Cardiac muscle cell (in vitro differentiated cells and primary cell): ENCODE measurements around the gene F2. TPM values are rescaled to one million over a fixed set of nuclear protein-coding genes. Genes with fewer than 3 reads are reported as not detected.

Source experiments
- DNase-seq, 2 donors: peaks; one replicate each; pipeline versions ENCODE4 v3.0.0 to v3.0.0-alpha.2; 2010 to 2017; ENCODE audit warnings: low read depth in 1 of 2, low spot score in 1 of 2
- H3K27ac ChIP-seq: fragments of 200-600 bp; sonication (generic); 2 replicates; pipeline ENCODE4 v1.5.1; 2016
- H3K27me3 ChIP-seq: fragments of 200-600 bp; sonication (generic); 2 replicates; pipeline ENCODE4 v1.6.0; 2016; ENCODE audit warnings: control low read depth
- H3K36me3 ChIP-seq: fragments of 200-600 bp; sonication (generic); 2 replicates; pipeline ENCODE4 v1.5.1; 2016; ENCODE audit warnings: control low read depth
- H3K4me1 ChIP-seq: fragments of 200-600 bp; sonication (generic); 2 replicates; pipeline ENCODE4 v1.8.1; 2017; ENCODE audit warnings: low read depth, mild to moderate bottlenecking, mixed run types
- H3K4me3 ChIP-seq: fragments of 200-600 bp; sonication (generic); 2 replicates; pipeline ENCODE4 v1.5.1; 2016; ENCODE audit warnings: mild to moderate bottlenecking
- H3K9me3 ChIP-seq: fragments of 200-600 bp; sonication (generic); 2 replicates; pipeline ENCODE4 v1.5.1; 2017; ENCODE audit warnings: low read depth, mild to moderate bottlenecking, control low read depth
- polyA plus RNA-seq: library from polyadenylated mRNA; unstranded; fragments of >200 nt; fragmentation: Nextera tagmentation; extraction: Ambion mirVana; gene quantifications from 2 replicates; pipeline ENCODE4 v1.2.1, GENCODE V29; 2016
- total RNA-seq: library from RNA; depleted of rRNA; stranded (reverse); fragments of >200 nt; gene quantifications from 2 replicates; pipeline ENCODE4 v1.2.3, GENCODE V29; 2016
- TF ChIP-seq, protein P1 (sequence below): IDR thresholded peaks from 2 replicates; pipeline ENCODE4 v1.5.1; 2012; ENCODE audit warnings: low read depth, mild to moderate bottlenecking, low read length

F2 gene
- total and polyA plus RNA-seq, 2 experiments from 2014 or later: 0.27 TPM; not detected in 1

DNA sequence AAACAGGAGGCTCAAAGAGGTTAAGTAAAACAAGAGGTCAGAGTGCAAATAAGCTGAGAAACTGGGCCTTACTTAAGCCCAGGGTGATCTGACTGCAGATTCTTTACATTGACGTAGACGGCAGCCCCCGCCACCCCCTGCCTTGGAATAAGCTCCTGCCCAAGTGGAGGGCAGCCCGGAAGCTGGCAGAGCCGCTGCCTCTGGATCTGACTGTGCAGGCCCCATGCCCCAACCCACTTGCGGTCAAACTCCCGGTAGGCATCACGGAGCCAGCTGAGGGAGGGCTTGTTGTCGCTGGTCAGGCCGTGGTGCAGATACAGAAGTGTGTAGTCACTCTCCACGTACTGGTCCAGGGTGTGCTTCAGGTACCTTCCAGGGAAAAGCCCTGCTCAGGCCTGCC lies 37.2 kb upstream of the F2 start:
- Histone ChIP-seq H3K4me3 (no peak overlapping the region), H3K27me3 (no peaks in the 10 kb centered on the region), H3K9me3 (no peaks in the 10 kb centered on the region), H3K27ac (no peak overlapping the region), H3K36me3 (peaks cover 26% of the 10 kb centered on the region), H3K4me1 (no peaks in the 10 kb centered on the region)
- DNase-seq: no peak
- TF ChIP-seq, protein P1, sequence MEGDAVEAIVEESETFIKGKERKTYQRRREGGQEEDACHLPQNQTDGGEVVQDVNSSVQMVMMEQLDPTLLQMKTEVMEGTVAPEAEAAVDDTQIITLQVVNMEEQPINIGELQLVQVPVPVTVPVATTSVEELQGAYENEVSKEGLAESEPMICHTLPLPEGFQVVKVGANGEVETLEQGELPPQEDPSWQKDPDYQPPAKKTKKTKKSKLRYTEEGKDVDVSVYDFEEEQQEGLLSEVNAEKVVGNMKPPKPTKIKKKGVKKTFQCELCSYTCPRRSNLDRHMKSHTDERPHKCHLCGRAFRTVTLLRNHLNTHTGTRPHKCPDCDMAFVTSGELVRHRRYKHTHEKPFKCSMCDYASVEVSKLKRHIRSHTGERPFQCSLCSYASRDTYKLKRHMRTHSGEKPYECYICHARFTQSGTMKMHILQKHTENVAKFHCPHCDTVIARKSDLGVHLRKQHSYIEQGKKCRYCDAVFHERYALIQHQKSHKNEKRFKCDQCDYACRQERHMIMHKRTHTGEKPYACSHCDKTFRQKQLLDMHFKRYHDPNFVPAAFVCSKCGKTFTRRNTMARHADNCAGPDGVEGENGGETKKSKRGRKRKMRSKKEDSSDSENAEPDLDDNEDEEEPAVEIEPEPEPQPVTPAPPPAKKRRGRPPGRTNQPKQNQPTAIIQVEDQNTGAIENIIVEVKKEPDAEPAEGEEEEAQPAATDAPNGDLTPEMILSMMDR: no peak

DNA sequence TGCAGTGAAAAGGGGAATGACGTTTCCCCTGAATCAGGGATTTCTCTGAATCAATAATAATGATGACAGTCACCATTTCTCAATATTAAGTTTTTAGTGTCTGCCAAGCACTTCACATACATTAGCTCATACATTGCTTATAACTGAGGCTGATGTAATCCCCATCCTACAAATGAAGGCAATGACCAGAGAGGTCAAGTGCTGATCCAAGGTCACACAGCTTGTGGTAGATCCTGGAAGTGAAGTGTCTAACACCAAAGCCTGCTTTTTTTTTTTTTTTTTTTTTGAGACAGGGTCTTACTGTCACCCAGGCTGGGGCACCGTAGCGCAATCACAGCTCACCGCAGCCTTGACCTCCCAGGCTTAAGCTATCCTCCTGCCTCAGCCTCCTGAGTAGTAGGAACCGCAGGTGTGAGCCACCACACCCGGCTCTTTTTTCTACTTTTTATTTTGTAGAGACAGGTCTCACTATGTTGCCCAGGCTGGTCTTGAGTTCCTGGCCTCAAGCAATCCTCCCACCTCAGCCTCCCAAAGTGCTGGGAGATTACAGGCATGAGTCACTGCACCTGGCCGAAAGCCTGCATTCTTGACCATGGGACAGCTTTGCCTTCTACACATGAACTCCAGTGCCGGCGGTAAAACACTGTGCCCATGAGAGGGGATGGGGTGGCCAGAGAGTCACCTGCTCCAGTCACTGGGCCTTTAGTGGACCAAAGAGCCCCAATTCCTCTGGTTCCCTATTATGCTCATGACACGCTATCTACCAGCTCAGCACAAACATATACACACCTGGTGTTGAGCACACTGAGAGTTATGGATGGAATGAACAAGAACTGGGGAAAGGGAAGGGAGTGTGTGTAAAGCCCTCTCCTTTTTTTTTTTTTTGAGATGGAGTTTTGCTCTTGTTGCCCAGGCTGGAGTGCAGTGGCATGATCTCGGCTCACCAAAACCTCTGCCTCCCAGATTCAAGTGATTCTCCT lies 36.0 kb upstream of the F2 start:
- Histone ChIP-seq H3K4me3 (no peak overlapping the region), H3K9me3 (no peaks in the 10 kb centered on the region), H3K36me3 (peaks cover 30% of the 10 kb centered on the region), H3K27ac (no peak overlapping the region), H3K4me1 (no peaks in the 10 kb centered on the region), H3K27me3 (no peaks in the 10 kb centered on the region)
- peak in 1 of 2 donors; percentile 44 for DNase-seq
- TF ChIP-seq, protein P1: no peak

DNA sequence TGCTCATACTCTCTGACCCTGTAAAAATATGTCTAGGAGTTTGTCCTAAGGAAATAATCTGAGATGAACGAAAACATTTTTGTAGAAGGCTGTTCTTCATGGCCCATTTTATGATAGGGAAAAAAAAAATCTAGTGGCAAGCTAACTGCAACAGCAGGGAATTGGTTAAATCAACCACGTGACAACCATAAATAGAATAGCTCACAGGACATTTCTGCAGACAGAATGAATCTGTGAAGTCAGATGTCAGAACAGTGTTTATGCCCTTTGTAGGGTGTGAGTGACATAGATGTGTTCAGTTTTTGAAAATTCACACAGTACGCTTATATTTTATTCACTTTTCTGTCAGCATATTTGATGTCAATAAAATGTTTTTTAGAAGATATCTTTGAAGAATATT lies 34.6 kb upstream of the F2 start:
- H3K9me3 ChIP-seq: no peaks in the 10 kb centered on the region
- H3K4me3 ChIP-seq: no peak overlapping the region
- no peak for DNase-seq
- no peaks in the 10 kb centered on the region for H3K4me1 ChIP-seq
- TF ChIP-seq, protein P1: no peak
- H3K27ac ChIP-seq: peak overlapping the region; percentile 51
- H3K36me3 ChIP-seq: peaks cover 21% of the 10 kb centered on the region
- no peaks in the 10 kb centered on the region for H3K27me3 ChIP-seq

DNA sequence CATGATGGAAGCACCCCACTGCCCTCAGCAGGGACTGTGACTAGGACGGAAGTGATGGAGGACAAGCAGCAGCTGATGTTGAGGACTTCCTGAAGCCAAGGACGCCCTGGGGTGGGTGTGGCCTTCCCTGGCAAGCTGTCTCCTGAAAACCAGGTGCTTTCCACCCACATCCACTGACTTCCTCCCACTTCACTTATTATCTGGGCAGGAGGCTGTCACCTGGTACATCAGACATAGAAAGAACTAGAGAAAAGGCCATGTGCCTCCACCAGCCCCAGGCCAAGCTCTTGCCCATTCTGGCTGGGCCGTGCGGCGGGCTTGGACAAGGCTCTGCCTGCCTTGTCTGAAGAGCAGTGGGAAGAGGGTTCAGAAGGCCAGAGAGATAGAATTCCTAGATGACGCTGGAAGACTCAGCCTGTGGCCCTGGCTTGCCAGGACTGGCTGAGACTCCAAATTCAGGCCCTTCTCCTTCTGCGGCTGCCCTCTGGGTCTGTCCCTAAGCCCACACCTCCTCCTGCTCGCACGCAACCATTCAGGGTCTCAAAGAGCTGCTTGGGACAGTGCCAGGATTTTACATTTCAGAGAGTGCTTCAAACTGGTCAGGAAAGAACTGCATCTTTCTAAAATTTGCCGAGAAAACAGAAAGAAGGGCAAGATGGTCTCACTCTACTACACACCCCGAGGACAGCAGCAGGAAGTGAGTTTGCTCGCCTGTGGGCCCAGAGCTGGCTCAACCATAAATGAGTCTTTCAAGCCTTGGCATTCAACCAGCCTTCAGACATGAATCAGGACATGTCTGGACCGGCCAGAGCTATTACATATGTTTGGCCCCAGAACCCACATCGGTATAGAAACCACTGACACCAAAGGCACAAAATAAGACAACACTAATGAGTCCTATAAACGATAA lies 31.9 kb upstream of the F2 start:
- H3K27ac ChIP-seq: no peak overlapping the region
- no peaks in the 10 kb centered on the region for H3K4me1 ChIP-seq
- H3K4me3 ChIP-seq: no peak overlapping the region
- TF ChIP-seq, protein P1: no peak
- H3K36me3 ChIP-seq: peaks cover 8% of the 10 kb centered on the region
- no peaks in the 10 kb centered on the region for H3K27me3 ChIP-seq
- DNase-seq: peak in 1 of 2 donors; percentile 89
- no peaks in the 10 kb centered on the region for H3K9me3 ChIP-seq

DNA sequence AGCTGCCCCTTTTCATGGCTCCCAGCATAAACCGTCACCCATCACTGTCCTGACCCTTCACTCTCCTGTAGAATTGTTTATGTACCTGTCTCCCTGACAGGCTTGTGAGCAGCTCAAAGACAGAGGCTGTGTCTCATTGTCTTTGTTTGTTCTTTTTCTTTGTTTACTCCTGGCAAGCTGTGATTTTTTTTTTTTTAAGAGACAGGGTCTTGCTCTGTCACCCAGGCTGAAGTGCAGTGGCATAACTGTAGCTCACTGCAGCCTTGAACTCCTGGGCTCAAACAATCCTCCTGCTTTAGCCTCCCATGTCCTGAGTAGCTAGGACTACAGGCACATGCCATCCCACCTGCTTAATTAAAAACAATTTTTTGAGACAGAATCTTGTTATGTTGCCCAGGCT lies 28.3 kb upstream of the F2 start:
- TF ChIP-seq, protein P1: no peak
- Histone ChIP-seq H3K36me3 (peaks cover 12% of the 10 kb centered on the region), H3K4me1 (no peaks in the 10 kb centered on the region), H3K4me3 (no peak overlapping the region), H3K9me3 (no peaks in the 10 kb centered on the region), H3K27me3 (no peaks in the 10 kb centered on the region), H3K27ac (no peak overlapping the region)
- no peak for DNase-seq
